GOT3 (cell line): ENCODE measurements around the gene HOMER3.
"Not testable (repeated sequence)": the region's sequence is repeated elsewhere in the genome, so short reads cannot be mapped to it uniquely, and the experiment has no call there.

Experiments
- DNase-seq: peaks from one replicate; lab custom pipeline; 2025; ENCODE audit warnings: mixed read lengths; lab: John Stamatoyannopoulos, UW

HOMER3 gene

DNA sequence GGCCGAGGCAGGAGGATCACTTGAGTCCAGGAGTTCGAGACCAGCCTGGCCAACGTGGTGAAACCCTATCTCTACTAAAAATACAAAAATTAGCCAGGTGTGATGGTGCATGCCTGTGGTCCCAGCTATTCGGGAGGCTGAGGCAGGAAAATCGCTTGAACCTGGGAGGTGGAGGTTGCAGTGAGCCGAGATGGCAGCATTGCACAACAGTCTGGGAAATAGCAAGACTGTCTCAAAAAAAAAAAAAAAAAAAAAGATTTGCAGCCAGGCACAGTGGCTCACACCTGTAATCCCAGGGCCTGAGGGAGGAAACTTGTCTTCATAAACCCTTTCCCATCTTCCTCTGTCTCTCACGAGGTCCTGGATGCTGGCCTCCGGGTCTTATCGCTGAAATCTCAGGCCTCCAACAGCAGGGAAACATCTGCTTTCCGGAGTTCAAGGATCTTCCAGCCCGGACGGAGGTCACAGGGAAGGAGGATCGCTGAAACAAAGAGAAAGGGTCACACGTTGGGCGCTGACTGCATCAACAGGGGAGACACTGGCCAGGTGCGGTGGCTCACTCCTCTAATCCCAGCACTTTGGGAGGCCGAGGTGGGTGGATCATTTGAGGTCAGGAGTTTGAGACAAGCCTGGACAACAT lies 11.5 kb upstream of the HOMER3 start:
- DNase-seq = not testable (repeated sequence)

DNA sequence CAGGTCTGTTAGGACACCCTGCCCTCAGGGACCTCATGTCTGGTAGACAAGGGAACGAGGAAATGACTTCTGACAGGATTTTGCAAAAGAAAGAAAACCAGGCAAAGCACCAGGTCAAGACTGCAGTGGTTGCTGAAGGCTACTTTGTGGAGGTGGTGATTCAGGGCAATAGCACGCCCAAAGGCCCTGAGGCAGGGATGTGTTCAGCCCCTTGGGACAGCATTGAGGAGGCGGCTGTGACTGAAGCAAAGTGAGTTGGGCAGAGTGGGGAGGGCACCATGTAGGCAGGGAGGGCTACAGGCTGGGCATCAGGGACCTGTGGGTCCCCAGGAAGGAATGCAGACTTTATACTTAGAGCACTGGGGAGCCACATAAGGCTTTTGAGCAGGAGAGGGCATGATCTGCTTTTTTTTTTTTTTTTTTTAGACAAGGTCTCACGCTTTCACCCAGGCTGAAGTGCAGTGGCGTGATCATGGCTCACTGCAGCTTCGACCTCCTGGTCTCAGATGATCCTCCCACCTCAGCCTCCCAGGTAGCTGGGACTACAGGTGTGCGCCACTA lies 10.8 kb upstream of the HOMER3 start:
- no peak for DNase-seq

DNA sequence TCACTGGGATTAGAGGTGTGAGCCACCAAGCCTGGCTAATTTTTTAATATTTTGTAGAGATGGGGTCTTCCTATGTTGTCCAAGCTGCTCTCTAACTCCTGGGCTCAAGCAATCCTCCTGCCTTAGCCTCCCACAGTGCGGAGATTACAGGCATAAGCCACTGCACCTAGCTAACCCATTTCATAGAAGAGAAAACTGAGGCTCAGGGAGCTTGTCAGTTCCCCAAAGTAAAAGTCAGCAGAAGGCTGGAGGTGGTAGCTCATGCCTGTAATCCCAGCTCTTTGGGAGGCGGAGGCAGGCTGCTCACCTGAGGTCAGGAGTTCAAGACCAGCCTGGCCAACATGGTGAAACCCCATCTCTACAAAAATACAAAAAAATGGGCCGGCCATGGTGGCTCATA lies 8.8 kb upstream of the HOMER3 start:
- DNase-seq = no peak

DNA sequence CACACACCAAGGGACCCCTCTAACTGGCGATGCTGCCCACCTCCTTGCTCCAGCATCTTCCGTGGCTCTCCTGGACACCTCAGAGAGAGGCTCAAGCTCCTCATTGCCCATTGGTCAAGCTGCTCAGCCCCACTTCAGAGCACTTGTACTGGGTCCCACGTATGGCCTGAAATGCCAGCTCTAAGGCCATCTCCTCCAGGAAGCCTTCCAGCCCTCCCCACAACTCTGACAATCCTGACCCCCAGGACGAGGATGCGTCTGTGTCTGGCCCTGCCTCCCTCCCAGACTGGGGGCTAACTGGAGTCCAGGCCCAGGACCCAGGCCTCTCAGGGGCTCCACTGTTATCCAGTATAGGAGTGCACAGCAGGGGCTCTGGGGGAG lies 7.9 kb upstream of the HOMER3 start:
- DNase-seq = no peak

DNA sequence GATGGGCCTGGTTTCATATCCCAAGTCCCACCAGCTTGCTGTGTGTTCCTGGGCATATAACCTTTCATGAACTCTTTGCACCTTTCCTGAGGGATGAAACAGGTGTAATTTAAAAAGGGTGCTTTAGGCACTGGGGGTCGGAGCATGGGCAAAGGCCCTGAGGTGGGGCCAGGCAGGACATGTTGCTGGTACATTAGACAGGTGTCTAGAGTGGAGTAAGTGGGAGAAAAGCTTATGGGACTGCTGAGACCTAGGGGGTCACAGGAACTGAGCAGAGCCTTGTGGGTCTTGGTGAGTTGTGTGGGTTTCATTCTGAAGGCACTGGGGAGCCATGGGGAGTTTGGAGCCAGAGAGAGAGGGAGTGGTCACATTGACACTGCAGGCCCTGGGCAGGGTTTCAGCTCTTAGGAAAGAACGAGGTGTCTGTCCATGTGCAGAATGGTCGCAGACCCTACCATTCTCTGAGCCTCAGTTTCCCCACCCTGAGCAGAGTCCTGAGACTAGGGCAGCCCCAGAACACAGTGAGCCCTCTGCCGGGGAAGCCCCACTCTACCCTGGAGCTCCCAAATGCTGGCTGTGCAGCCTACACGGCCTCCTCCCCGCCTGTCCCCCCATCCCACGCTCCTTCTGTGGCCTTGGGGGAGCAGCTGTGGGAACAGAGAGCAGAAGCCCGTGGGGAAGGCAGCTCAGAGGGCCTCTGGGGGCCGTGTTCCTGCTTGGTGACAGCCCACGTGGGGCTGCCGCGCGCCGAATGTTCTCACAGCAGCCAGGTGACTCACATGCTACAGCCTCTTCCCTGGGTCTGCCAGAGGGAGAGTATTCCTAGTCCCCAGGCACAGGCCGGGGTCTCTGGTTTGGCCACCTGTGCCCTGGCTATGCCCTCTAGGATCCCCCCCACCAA lies 7.3 kb upstream of the HOMER3 start:
- DNase-seq = no peak

DNA sequence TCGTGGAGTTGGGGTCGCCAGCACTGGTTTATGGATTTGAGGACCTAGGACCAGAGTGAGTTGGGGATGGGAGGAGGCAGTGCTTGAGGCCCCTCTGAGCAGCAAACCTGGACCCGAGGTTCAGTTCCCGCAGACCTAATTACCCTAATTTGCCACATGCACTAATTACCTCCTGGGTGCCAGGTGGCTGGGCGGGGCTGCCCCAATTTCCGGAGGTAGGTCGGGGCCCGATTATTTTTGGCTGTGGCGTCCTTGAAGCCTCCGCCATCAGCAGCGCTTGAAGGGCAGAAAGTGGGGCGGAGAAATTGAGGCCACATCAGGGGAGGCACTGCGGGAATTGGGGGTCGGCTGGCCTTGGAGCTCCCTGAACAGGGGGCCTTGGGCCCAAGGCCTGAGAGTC lies 5.9 kb upstream of the HOMER3 start:
- DNase-seq = no peak

DNA sequence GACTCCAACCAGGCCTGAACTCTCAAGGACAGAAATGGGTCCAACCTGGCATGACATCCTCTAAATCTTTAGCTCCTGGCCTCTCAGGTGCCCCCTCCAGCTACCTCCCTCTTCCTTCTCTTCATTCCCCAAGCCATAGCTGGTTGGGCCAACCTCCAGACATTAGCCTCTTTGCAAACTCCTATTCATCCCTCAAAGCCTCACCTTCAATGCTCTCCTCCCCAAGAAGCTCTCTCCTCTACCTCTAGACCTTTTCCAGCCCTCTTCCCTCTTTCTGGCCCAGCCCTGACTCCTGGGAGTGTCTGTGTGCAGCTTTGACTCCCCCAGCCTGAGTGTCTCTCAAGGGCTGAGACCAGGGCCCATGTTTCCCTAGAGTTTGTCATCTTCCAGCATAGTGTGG lies 5.3 kb upstream of the HOMER3 start:
- DNase-seq = no peak

DNA sequence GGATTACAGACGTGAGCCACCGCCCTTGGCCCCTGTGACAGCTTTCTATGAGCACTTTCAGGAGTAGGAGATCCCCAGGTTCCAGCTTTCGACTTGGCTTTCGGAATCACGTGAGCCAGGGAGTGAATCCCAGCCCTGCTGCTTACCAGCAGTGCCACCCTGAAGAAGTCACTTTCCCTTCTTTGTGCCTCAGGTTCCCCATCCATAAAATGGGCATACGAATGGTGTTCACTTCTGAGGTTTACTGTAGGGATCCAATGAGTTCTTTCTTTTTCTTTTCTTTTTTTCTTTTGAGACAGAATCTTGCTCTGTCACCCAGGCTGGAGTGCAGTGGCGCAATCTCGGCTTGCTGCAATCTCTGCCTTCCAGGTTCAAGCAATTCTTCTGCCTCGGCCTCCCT lies 4.3 kb upstream of the HOMER3 start:
- DNase-seq = no peak

DNA sequence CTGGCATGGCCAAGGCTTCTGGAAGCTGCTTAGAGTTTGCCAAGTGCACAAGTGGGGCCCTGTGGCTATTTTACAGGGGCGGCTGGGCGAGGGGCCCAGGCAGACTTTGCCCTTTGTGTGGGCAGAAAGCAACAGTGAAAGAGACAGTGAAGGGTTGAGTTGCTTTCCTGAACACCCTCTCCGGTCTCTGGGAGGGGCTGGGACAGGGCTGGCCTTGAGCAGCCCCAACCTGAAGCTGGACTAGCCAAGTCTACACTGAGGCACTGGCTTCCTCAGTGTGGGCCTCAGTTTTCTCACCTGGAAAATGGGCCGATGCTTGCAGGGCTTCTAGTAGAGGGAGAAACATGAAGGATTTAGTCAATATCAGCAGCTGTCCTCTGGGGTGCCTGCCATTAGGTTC lies 2.4 kb upstream of the HOMER3 start:
- no peak for DNase-seq

DNA sequence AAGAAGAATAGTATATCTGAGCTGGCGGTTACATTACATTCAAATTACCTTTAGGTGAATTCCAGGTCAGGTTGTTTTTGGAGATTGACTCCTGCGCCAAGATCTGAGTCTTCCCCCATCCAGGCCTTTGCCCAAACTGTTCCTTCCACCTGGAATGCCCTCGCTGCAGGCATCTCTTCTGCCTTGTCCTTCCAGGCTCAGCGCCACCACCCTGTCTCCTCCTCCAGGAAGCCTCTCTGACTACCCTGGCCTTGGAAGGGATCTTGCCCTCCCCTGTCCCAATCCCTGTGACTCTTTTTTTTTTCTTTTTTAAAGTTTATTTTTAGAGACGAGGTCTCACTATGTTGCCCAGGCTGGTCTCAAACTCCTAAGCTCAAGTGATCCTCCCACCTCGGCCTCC lies 1.7 kb upstream of the HOMER3 start:
- no peak for DNase-seq

DNA sequence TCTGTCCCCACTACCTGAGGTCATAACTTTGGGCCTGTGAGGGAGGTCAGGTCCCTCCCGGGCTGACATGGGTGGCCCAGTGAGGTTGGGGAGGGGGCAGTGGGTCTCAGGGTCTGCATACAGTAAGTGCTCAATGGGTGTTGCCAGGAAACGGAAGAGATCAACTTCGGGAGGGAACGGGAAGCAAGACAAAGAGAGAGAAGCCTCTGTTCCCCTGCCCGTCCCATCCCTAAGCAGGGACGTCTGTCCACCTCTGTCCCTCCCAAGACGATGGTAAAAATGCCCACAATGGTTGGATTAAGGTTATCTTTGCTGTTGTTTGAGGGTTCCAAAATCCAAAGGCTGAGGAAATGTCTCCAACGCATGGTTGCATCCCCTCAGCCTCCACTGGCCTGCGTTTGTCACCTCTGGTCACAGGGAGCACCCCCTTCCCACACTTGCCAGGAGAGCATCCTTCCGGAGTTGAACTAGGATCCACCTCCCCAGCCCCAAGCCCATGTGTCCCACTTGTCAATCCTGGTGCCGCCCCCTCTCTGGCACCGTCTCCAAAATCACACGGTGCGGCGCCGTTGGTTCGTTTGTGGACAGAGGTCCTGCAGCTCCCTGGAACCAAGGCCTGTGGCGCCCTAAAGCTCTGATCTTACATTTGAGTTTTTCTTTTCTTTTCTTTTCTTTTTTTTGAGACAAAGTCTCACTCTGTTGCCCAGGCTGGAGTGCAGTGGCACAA lies 774 bp upstream of the HOMER3 start:
- no peak for DNase-seq

DNA sequence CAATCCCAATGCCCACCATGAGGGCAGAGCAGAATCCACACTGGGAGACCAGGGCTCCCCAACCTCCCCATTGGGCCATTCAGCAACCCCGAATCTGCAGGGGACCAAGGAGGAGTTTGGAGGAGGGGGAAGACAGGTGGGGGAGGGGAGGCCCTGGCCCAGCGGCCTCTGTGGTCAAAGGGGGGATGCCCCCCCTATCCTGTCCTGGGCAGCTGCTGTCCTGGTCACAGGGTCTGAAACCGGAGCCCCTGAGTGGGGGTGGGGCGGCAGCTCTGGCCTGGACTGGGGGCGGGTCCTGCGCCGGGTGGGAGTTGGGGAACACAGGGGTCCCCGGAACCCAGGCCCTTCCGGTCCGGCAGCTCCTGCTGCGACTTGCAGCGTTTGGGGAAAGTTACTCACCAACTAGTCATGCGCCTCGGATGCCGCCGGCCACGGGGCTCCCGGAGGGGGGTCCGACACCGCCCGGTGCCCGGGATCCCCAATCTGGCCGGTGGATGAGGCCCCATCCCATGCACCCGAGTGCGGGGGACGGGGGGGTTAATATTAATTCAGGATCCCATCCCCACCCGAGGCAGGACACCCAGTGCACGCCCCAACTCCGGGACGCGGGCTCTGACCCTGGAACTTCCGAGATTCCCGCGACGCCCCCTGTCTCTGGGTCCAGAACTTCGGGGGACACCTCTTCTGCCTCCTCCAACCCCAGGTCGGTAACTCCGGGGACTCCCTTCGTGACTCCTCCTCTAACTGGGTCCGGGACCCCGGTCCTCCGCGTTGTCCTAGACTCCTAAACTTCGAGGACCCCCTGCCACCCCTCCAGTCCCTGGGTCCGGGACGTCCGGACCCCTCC lies 872 bp downstream of the HOMER3 start:
- peak; percentile 10 for DNase-seq

DNA sequence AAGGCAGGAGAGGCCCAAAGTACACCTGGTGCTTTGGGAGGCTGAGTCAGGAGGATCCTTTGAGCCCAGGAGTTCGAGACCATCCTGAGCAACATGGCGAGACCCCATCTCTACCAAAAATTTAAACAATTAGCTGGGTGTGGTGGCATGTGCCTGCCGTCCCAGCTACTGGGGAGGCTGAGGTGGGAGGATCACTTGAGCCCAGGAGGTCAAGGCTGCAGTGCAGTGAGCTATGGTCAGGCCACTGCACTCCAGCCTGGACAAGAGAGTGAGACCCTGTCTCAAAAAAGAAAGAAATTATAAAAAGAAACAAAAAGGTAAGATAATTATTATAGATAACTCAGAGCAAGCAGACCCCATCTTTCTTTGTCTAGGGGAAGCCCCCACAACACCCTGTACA lies 1.9 kb downstream of the HOMER3 start:
- DNase-seq = no peak

DNA sequence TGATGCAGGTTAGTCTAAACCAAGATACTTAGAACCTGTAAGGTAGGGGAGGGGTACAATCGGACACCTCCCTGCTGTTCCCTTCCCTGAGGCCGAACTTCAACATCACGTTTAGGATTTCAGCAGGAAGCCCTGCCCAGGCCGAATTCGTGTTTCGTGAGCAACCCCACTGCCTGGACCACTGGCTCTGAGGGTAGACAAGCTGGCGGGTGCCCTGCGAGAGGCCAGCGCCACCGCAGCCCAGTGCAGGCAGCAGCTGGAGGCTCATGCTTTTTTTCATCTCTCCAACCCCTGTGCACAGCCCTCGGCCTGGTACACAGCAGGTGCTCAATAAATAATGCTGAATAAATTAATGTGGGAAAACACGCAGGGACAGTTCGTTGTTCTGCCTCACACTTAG lies 7.7 kb downstream of the HOMER3 start:
- DNase-seq = no peak

DNA sequence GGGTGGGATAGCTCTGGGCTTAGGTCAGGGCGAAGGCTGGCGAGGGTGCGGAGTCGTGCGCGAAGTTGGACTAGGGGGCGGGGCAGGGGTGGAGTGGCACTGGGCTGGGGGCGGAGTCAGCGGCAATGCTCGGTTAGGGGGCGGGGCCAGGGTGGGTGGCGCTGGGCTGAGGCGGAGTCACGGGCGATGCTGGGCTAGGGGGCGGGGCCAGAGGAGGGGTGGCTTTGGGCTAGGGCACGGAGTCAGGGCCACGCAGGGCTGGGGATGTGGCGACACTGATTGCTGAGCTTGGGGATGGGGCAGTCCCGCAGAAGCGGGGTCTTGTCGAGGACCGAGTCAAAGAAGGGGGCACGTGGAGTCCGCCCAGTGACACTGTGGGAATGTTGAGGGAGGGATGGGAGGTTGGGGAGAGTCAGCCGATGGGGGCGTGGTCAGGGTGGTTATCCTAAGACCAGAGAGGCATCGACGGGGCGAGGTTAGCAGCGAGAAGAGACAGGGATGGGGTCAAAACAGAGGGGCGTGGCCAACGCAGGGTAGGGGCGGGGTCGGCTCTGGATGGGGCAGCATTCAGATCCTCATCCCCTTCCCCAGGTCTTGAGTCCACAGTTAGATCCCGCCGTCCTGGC lies 8.7 kb downstream of the HOMER3 start:
- DNase-seq = no peak

DNA sequence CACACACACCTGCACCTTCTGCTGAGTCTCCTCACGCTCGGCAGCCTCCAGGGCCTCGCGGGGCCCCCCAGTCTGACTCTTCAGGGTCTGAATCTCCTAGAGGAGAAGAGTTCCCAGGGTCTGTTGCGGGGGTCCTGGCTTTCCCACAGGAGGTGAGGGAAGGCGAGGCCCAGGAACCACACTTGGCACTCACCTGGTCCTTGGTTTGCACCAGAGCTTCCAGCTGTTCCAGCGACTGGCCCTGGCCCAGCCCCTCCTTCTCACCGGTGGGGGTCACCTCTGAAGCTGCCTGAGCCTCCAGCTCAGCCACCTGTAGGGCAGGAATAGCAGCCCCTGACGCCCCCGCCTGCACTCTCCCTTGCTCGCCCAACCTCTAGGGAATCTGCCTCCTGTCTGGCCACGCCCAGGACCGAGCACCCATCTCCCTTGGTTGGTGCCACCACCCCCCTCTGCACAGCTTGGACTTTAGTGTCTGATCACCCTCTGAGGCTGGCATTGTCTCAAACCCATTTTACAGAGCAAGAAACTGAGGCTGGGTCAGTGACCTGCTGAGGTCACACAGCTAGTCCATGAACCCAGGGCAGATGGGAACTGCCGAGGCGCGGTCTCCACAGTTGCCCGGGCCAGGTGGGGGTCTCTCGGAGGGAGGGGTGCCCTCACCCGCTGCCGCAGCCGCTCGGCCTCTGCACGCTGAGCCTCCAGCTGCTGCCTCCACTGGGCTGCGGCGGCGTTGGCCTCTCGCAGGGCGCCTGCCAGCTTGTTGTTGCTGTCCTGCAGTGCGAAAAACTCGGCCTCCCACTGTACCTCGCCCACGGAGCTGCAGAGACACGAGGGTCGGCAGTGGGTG lies 9.5 kb downstream of the HOMER3 start:
- no peak for DNase-seq

DNA sequence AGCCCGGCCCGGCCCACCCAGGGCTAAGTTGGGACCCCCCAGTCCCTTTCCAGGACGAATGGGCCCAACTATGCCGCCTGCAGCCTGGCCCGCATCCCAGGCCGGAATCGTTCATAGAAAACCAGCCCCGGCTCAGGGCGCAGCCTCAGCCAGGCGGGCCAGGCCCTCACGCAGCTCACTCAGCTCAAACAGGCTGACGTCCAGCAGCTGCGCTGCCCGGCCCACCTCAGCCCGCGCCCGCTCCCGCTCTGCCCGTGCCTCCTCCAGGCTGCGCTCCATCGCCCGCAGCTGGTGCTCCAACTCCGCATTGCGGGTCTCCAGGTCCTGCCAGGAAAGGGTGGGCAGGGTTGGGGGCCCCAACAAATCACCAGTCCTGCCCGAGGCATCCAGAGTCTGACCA lies 11.7 kb downstream of the HOMER3 start:
- DNase-seq = no peak

DNA sequence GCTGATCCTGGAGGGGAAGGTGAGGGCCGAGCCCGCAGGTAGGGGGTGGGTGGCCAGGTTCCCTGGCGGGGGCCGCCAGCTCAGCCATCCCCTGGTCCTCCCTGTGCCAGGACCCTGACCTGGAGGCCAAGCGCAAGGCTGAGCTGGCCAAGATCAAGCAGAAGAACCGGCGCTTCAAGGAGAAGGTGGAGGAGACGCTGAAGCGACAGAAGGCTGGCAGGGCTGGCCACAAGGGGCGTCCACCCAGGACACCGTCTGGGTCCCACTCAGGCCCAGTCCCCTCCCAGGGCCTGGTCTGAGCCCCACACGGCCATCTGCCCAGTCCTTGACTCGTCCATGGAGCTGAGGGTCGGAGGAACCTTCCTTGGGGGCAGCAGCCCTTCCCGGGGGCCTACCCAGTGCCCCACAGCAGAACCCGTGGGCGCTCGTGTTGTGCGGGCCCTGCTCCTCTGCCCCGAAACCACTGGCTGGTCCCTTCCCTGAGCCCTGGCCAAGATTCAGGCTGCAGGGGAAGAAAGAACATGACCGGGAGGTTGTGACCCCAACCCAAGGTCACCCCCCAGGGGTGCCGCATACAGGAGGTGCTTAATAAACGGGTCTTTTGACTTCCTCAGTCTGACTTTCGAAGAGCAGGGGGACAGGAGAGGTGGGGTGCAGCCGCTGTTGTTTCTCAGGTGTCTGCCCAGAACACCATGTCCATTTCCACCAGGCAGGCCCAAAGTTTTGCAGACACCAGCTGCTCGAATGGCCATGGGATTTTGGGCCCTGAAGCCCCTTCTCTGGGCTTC lies 12.8 kb downstream of the HOMER3 start:
- DNase-seq = no peak

DNA sequence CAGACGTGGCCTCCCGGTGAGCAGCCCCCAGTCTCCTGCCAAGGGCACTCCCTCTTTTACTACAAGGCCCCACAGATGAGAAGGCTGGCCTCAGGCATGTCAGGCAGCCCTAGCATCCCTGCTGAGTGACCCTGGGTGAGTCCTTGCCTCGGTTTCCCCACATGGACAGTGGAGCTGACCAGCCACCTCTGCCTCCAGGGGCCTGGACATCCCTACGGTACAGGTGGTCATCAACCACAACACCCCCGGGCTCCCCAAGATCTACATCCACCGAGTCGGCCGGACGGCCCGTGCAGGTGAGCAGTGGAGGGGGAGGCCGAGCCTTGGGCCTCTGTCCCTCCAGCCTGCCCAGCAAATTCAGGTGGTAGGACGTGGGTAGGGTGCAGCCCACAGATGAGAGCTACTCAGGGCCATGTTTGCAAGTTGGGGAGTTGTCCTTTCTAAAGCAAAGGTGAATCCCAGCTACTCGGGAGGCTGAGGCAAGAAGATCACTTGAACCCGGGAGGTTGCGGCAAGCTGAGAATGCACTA lies 16.3 kb downstream of the HOMER3 start:
- no peak for DNase-seq
